Endothelial cell of umbilical vein (primary cell): Measurements from ENCODE around the gene CTTNBP2. TPM values are rescaled to one million over a fixed set of nuclear protein-coding genes. Genes with fewer than 3 reads are reported as not detected.

Experiments
- BruUV-seq: library from RNA; stranded (reverse); fragments of 400-500 nt; replicated peaks from 2 replicates; lab custom pipeline; 2021; lab: Mats Ljungman, UMichigan
- CTCF ChIA-PET: fragments of 300-600, 350-600 bp; sonication (Branson Sonifier 250); formaldehyde crosslinking; loops from one replicate; lab custom pipeline; 2021; ENCODE audit warnings: antibody characterized with exemption, inconsistent platforms; lab: Charles Lee
- POLR2A ChIA-PET: fragments of 300-600, 350-600 bp; sonication (Branson Sonifier 250); formaldehyde crosslinking; loops from one replicate; lab custom pipeline; 2021; ENCODE audit warnings: antibody characterized with exemption, inconsistent platforms; lab: Charles Lee
- DNase-seq: peaks from one replicate; pipeline ENCODE4 v3.0.0-alpha.2; 2011; ENCODE audit warnings: low read depth, low spot score
- FAIRE-seq: peaks from 2 replicates; lab custom pipeline; 2011; peaks lifted over from hg19 to GRCh38; lab: Jason Lieb, UNC
- H2AFZ ChIP-seq: 2 replicates; pipeline ENCODE4 v1.6.0; 2012; ENCODE audit warnings: low read depth, low read length, control low read depth, inconsistent platforms
- H3K27ac ChIP-seq: 2 replicates; pipeline ENCODE4 v1.5.1; 2011; ENCODE audit warnings: low read depth, mild to moderate bottlenecking, control low read depth, low read length, moderate library complexity; ENCODE audit not compliant: insufficient read depth
- H3K27me3 ChIP-seq, 2 experiments: 2 replicates each; pipeline versions ENCODE4 v1.6.0 to v1.6.1; 2011; ENCODE audit warnings: low read length in 2 of 2, mixed read lengths in 1 of 2; ENCODE audit not compliant: control insufficient read depth in 2 of 2, insufficient read depth in 2 of 2
- H3K36me3 ChIP-seq, 2 experiments: 2 replicates in 1 of 2; 3 replicates in 1 of 2; pipeline ENCODE4 v1.5.1; 2011; ENCODE audit warnings: low read length in 2 of 2, mild to moderate bottlenecking in 1 of 2, moderate library complexity in 1 of 2; ENCODE audit not compliant: control insufficient read depth in 2 of 2, insufficient read depth in 2 of 2; ENCODE audit errors: extremely low read depth in 1 of 2
- H3K4me1 ChIP-seq: 3 replicates; pipeline ENCODE4 v1.5.1; 2011; ENCODE audit warnings: mild to moderate bottlenecking, low read length; ENCODE audit not compliant: control insufficient read depth, insufficient read depth; ENCODE audit errors: extremely low read depth
- H3K4me2 ChIP-seq: 2 replicates; pipeline ENCODE4 v1.6.1; 2011; ENCODE audit warnings: low read length, control low read depth, mixed read lengths; ENCODE audit not compliant: insufficient read depth
- H3K4me3 ChIP-seq, 3 experiments: fragments of 200-600 bp in 1 of 3; sonication (generic), shearing (Covaris generic) in 1 of 3; replicated peaks in 1 of 3; 2 replicates each; pipeline ENCODE4 v1.5.1; 2011 to 2016; ENCODE audit warnings: control low read depth in 3 of 3, low read length in 3 of 3, mild to moderate bottlenecking in 2 of 3, inconsistent platforms in 1 of 3, low read depth in 1 of 3, moderate library complexity in 1 of 3; ENCODE audit not compliant: insufficient read depth in 1 of 3
- H3K79me2 ChIP-seq: 2 replicates; pipeline ENCODE4 v1.6.0; 2012; ENCODE audit warnings: low read length, inconsistent platforms; ENCODE audit not compliant: control insufficient read depth, insufficient read depth
- H3K9ac ChIP-seq: replicated peaks from 2 replicates; pipeline ENCODE3; 2011; ENCODE audit warnings: low read length, control low read depth; ENCODE audit not compliant: insufficient read depth; ENCODE audit errors: extremely low read depth
- H3K9me1 ChIP-seq: replicated peaks from 3 replicates; pipeline ENCODE4 v1.6.0; 2011; ENCODE audit warnings: mild to moderate bottlenecking, low read length; ENCODE audit not compliant: control insufficient read depth, insufficient read depth; ENCODE audit errors: extremely low read depth
- H3K9me3 ChIP-seq: replicated peaks from 2 replicates; pipeline ENCODE4 v1.5.1; 2012; ENCODE audit warnings: low read length, inconsistent platforms; ENCODE audit not compliant: control insufficient read depth, insufficient read depth
- H4K20me1 ChIP-seq: replicated peaks from 2 replicates; pipeline ENCODE3; 2011; ENCODE audit warnings: mild to moderate bottlenecking, low read length; ENCODE audit not compliant: control insufficient read depth, insufficient read depth; ENCODE audit errors: extremely low read depth
- EZH2 ChIP-seq: IDR thresholded peaks from 2 replicates; pipeline ENCODE4 v1.6.1; 2012; ENCODE audit warnings: borderline replicate concordance, low read depth, mild to moderate bottlenecking, moderate library complexity, low read length, inconsistent platforms; ENCODE audit not compliant: severe bottlenecking
- FOS ChIP-seq: IDR thresholded peaks from 2 replicates; pipeline ENCODE4 v1.6.1; 2011; ENCODE audit warnings: mild to moderate bottlenecking, low read length, moderate library complexity, borderline replicate concordance; ENCODE audit not compliant: insufficient read depth
- GATA2 ChIP-seq: IDR thresholded peaks from 2 replicates; pipeline ENCODE4 v1.7.0; 2011; ENCODE audit warnings: low read depth, mild to moderate bottlenecking, moderate library complexity, mixed read lengths, low read length; ENCODE audit not compliant: insufficient read length, insufficient read depth
- JUN ChIP-seq: IDR thresholded peaks from 2 replicates; pipeline ENCODE4 v1.6.1; 2011; ENCODE audit warnings: borderline replicate concordance, low read depth; ENCODE audit not compliant: insufficient read length, insufficient read depth
- MYC ChIP-seq: IDR thresholded peaks from one replicate; pipeline ENCODE4 v1.6.1; 2011; ENCODE audit warnings: mild to moderate bottlenecking, low read depth, low read length
- POLR2A ChIP-seq: IDR thresholded peaks from 2 replicates; pipeline ENCODE4 v1.6.1; 2012; ENCODE audit warnings: low read depth, mild to moderate bottlenecking, control low read depth, low read length
- POLR2AphosphoS5 ChIP-seq: IDR thresholded peaks from 2 replicates; pipeline ENCODE4 v1.6.1; 2012; ENCODE audit warnings: low read depth, mild to moderate bottlenecking, control low read depth, low read length, moderate library complexity; ENCODE audit not compliant: insufficient read depth
- dilution Hi-C: fragments of 300-500 bp; cut with MboI; formaldehyde crosslinking; loops from one replicate; pipeline ENCODE4 v1.15.0; 2019; ENCODE audit warnings: low sequenced_read_pairs; ENCODE audit not compliant: extremely low pct_ligation_motif_present
- intact Hi-C: fragments of 100-400 bp; cut with micrococcal nuclease; formaldehyde crosslinking; loops from one replicate; pipeline ENCODE4 v1.10.0; 2022
- polyA plus RNA-seq, 4 experiments: library from polyadenylated mRNA; depleted of rRNA in 3 of 4; stranded (reverse) in 3 of 4; unstranded in 1 of 4; fragments of >200 nt; gene quantifications; 2 replicates each; pipeline versions ENCODE4 v1.2.1 to v1.2.3, GENCODE V29; 2011 to 2012; ENCODE audit warnings: missing spikeins in 1 of 4
- total RNA-seq: library from RNA; stranded (reverse); gene quantifications from 2 replicates; pipeline ENCODE4 v1.2.3, GENCODE V29; 2021
- TF ChIP-seq, protein P1 (sequence below): IDR thresholded peaks from 2 replicates; pipeline ENCODE4 v1.6.1; 2011; ENCODE audit not compliant: insufficient read depth, insufficient read length
- TF ChIP-seq, protein P2 (sequence below), 2 donors: IDR thresholded peaks; 1 replicate in 1 of 2; 2 replicates in 1 of 2; pipeline ENCODE4 v1.5.1; 2011; ENCODE audit warnings: low read length in 2 of 2, mild to moderate bottlenecking in 2 of 2, moderate library complexity in 2 of 2, control low read depth in 1 of 2, inconsistent platforms in 1 of 2, low read depth in 1 of 2; ENCODE audit not compliant: insufficient read depth in 1 of 2; ENCODE audit errors: extremely low read depth in 1 of 2

CTTNBP2 gene
- total and polyA plus RNA-seq, 2 donors (not counting 3 experiments of a cell fraction or from before 2014, with no cell fraction given), result 0.08 to 0.35 TPM

DNA sequence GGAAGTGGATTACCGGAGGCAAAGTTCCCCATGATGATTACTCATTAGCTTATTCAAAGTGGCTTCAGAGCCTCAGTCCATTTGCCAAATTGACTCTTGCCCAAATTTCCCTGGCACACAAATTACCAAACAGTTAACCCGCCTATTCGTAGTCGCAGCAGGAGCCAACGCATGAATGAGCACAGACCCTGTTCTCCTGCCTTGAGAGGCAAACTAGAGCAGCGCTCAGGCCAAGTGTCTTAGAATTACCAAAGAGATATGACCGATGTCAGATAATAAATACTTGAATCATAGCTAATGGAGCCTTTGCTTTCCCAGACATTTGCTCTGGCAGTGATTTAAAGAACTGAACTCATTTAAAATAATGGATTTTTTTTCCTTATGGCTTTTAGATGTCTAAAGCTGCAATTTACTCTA is 64.9 kb downstream of the CTTNBP2 start:
- Histone ChIP-seq H3K36me3 (no peaks in the 10 kb centered on the region), H3K4me2 (no peak overlapping the region), H3K27me3 (peaks cover 0 to 3% of the 10 kb centered on the region in 2 experiments), H3K4me3 (no peak overlapping the region), H3K79me2 (no peaks in the 10 kb centered on the region), H3K4me1 (no peaks in the 10 kb centered on the region), H4K20me1 (no peaks in the 10 kb centered on the region), H3K9me1 (no peaks in the 10 kb centered on the region), H3K27ac (no peak overlapping the region), H3K9ac (no peak overlapping the region), H2AFZ (no peak overlapping the region), H3K9me3 (no peaks in the 10 kb centered on the region)
- BruUV-seq, result no TSS peak
- intact Hi-C loops, result no loop called here
- no peak for FAIRE-seq
- TF ChIP-seq FOS (no peak), GATA2 (no peak), MYC (no peak), EZH2 (no peak), JUN (no peak), POLR2A (no peak), POLR2AphosphoS5 (no peak)
- TF ChIP-seq, protein P1, sequence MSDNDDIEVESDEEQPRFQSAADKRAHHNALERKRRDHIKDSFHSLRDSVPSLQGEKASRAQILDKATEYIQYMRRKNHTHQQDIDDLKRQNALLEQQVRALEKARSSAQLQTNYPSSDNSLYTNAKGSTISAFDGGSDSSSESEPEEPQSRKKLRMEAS, result no peak
- TF ChIP-seq, protein P2, sequence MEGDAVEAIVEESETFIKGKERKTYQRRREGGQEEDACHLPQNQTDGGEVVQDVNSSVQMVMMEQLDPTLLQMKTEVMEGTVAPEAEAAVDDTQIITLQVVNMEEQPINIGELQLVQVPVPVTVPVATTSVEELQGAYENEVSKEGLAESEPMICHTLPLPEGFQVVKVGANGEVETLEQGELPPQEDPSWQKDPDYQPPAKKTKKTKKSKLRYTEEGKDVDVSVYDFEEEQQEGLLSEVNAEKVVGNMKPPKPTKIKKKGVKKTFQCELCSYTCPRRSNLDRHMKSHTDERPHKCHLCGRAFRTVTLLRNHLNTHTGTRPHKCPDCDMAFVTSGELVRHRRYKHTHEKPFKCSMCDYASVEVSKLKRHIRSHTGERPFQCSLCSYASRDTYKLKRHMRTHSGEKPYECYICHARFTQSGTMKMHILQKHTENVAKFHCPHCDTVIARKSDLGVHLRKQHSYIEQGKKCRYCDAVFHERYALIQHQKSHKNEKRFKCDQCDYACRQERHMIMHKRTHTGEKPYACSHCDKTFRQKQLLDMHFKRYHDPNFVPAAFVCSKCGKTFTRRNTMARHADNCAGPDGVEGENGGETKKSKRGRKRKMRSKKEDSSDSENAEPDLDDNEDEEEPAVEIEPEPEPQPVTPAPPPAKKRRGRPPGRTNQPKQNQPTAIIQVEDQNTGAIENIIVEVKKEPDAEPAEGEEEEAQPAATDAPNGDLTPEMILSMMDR (IDR thresholded peaks at IDR 0.05; ENCODE audit: extremely low read depth in 1 of 2, insufficient read depth in 1 of 2, low read depth in 1 of 2, low read length in 2 of 2), result no peak
- ChIA-PET POLR2A (no interaction called here), CTCF (interaction anchor here (1.4 kb wide), 1 partner anchor 20 kb away, joined by 4 read pairs; no protein-coding TSS in a partner anchor)
- no peak for DNase-seq
- dilution Hi-C loops, result no loop called here
